ENCODE measurements around the gene RBFOX2. TPM values are rescaled to one million over a fixed set of nuclear protein-coding genes. Genes with fewer than 3 reads are reported as not detected.
"Not testable (repeated sequence)": the region's sequence is repeated elsewhere in the genome, so short reads cannot be mapped to it uniquely, and the experiment has no call there.

The RBFOX2 gene
- polyA plus RNA-seq, 1 donor, result 190 TPM

GRCh38 chr22:35733791-35734516 is 294.7 kb downstream of the RBFOX2 start:
- DNase-seq, result peak; percentile 87

GRCh38 chr22:35733036-35733435 is 295.6 kb downstream of the RBFOX2 start:
- DNase-seq, result no peak

GRCh38 chr22:35732116-35732515 is 296.5 kb downstream of the RBFOX2 start:
- no peak for DNase-seq

GRCh38 chr22:35731321-35731720 is 297.3 kb downstream of the RBFOX2 start:
- DNase-seq, result no peak

- DNase-seq, result no peak
Observed at GRCh38 chr22:35729309-35729698, 299.3 kb downstream of the RBFOX2 start.

GRCh38 chr22:35728639-35729308 is 299.9 kb downstream of the RBFOX2 start:
- DNase-seq, result no peak

- DNase-seq, result no peak
Observed at GRCh38 chr22:35727436-35727835, 301.2 kb downstream of the RBFOX2 start.

GRCh38 chr22:35726933-35727332 is 301.7 kb downstream of the RBFOX2 start:
- no peak for DNase-seq

- DNase-seq, result no peak
Observed at GRCh38 chr22:35726398-35726797, 302.2 kb downstream of the RBFOX2 start.

GRCh38 chr22:35725521-35725920 is 303.1 kb downstream of the RBFOX2 start:
- no peak for DNase-seq

- no peak for DNase-seq
Observed at GRCh38 chr22:35721960-35722359, 306.7 kb downstream of the RBFOX2 start.

- no peak for DNase-seq
Observed at GRCh38 chr22:35719212-35719875, 309.3 kb downstream of the RBFOX2 start.

GRCh38 chr22:35717572-35717971 is 311.1 kb downstream of the RBFOX2 start, which contains the start of gene APOL5:
APOL5 (plus strand) TSS chr22:35717872; CDS start chr22:35717872, 0 bp downstream.
- no peak for DNase-seq

- DNase-seq, result no peak
Observed at GRCh38 chr22:35712672-35713071, 316.0 kb downstream of the RBFOX2 start.

GRCh38 chr22:35711336-35711735 is 317.3 kb downstream of the RBFOX2 start:
- no peak for DNase-seq

- no peak for DNase-seq
Observed at GRCh38 chr22:35708917-35709316, 319.7 kb downstream of the RBFOX2 start.

- no peak for DNase-seq
Observed at GRCh38 chr22:35708453-35708852, 320.2 kb downstream of the RBFOX2 start.

- no peak for DNase-seq
Observed at GRCh38 chr22:35705141-35705540, 323.5 kb downstream of the RBFOX2 start.

- DNase-seq, result no peak
Observed at GRCh38 chr22:35703861-35704584, 324.6 kb downstream of the RBFOX2 start.

- DNase-seq, result not testable (repeated sequence)
Observed at GRCh38 chr22:35699852-35700251, 328.8 kb downstream of the RBFOX2 start.

- no peak for DNase-seq
Observed at GRCh38 chr22:35697142-35697541, 331.5 kb downstream of the RBFOX2 start.

GRCh38 chr22:35695202-35695601 is 333.4 kb downstream of the RBFOX2 start:
- no peak for DNase-seq

GRCh38 chr22:35690001-35690400 is 338.6 kb downstream of the RBFOX2 start:
- DNase-seq, result no peak
